ENCODE results near the gene GPC5. TPM values are rescaled to one million over a fixed set of nuclear protein-coding genes. Genes with fewer than 3 reads are reported as not detected.

The GPC5 gene
- total RNA-seq, 2 experiments from 2014 or later = 2.4 TPM; not detected in 1

- H3K4me2 ChIP-seq (ENCODE audit: low read length) = no peak overlapping the region
- no peak overlapping the region for H3K4me3 ChIP-seq (ENCODE audit: low read depth, low read length, poor library complexity, severe bottlenecking)
- no peaks in the 10 kb centered on the region for H3K4me1 ChIP-seq (ENCODE audit: insufficient read depth, low read length, poor library complexity, severe bottlenecking)
- H3K9me2 ChIP-seq (ENCODE audit: insufficient read depth, low read length) = no peaks in the 10 kb centered on the region
- H2AFZ ChIP-seq (ENCODE audit: low read length) = 0 out of 2 replicates have a peak overlapping the region, but pooled peaks have one; percentile 0
- intact Hi-C loops (cut with micrococcal nuclease; ENCODE audit: unreplicated experiment) = no loop called here
- no peak overlapping the region for H3K27ac ChIP-seq (ENCODE audit: low read depth, low read length, poor library complexity, severe bottlenecking)
- no peaks in the 10 kb centered on the region for H4K20me1 ChIP-seq (ENCODE audit: insufficient read depth, low read length)
- no peaks in the 10 kb centered on the region for H3K79me2 ChIP-seq (ENCODE audit: insufficient read depth, low read depth, low read length)
- 0 out of 2 replicates have a peak, but pooled peaks cover 3% of the 10 kb centered on the region for H3K9me3 ChIP-seq (ENCODE audit: low read length)
- H3K36me3 ChIP-seq (ENCODE audit: insufficient read depth, low read length) = no peaks in the 10 kb centered on the region
- TF ChIP-seq, protein P1, sequence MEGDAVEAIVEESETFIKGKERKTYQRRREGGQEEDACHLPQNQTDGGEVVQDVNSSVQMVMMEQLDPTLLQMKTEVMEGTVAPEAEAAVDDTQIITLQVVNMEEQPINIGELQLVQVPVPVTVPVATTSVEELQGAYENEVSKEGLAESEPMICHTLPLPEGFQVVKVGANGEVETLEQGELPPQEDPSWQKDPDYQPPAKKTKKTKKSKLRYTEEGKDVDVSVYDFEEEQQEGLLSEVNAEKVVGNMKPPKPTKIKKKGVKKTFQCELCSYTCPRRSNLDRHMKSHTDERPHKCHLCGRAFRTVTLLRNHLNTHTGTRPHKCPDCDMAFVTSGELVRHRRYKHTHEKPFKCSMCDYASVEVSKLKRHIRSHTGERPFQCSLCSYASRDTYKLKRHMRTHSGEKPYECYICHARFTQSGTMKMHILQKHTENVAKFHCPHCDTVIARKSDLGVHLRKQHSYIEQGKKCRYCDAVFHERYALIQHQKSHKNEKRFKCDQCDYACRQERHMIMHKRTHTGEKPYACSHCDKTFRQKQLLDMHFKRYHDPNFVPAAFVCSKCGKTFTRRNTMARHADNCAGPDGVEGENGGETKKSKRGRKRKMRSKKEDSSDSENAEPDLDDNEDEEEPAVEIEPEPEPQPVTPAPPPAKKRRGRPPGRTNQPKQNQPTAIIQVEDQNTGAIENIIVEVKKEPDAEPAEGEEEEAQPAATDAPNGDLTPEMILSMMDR (conservative IDR thresholded peaks at IDR 0.05; ENCODE audit: low read length) = no peak
- no peak for TF ChIP-seq EZH2phosphoT487 (IDR thresholded peaks at IDR 0.05; ENCODE audit: borderline replicate concordance, low read depth, low read length)
- CTCF ChIA-PET (ENCODE audit: unreplicated experiment) = no interaction called here
- no TSS peak for BruUV-seq (replicated peaks)
- no peak for DNase-seq (ENCODE audit: low spot score)
- POLR2A ChIA-PET = interaction anchor here (1.2 to 2.5 kb wide), 2 partner anchors 24 to 46 kb away, joined by 3 to 9 read pairs; no protein-coding TSS in a partner anchor
Observed at GRCh38 chr13:92029641-92030040, 631.2 kb downstream of the GPC5 start.

GRCh38 chr13:92038905-92039304 lies 640.5 kb downstream of the GPC5 start:
- POLR2A ChIA-PET = interaction anchor here (0.6 to 2.0 kb wide), 4 partner anchors 10 to 201 kb away, joined by 3 to 17 read pairs (median 3); no protein-coding TSS in a partner anchor
- H3K36me3 ChIP-seq (ENCODE audit: insufficient read depth, low read length) = no peaks in the 10 kb centered on the region
- TF ChIP-seq EZH2phosphoT487 (IDR thresholded peaks at IDR 0.05; ENCODE audit: borderline replicate concordance, low read depth, low read length) = no peak
- TF ChIP-seq, protein P1 (conservative IDR thresholded peaks at IDR 0.05; ENCODE audit: low read length) = no peak
- H3K4me3 ChIP-seq (ENCODE audit: low read depth, low read length, poor library complexity, severe bottlenecking) = no peak overlapping the region
- H4K20me1 ChIP-seq (ENCODE audit: insufficient read depth, low read length) = no peaks in the 10 kb centered on the region
- H3K27ac ChIP-seq (ENCODE audit: low read depth, low read length, poor library complexity, severe bottlenecking) = no peak overlapping the region
- H3K4me2 ChIP-seq (ENCODE audit: low read length) = no peak overlapping the region
- H3K9me2 ChIP-seq (ENCODE audit: insufficient read depth, low read length) = no peaks in the 10 kb centered on the region
- no peaks in the 10 kb centered on the region for H3K79me2 ChIP-seq (ENCODE audit: insufficient read depth, low read depth, low read length)
- CTCF ChIA-PET (ENCODE audit: unreplicated experiment) = no interaction called here
- intact Hi-C loops (cut with micrococcal nuclease; ENCODE audit: unreplicated experiment) = no loop called here
- BruUV-seq (replicated peaks) = no TSS peak
- H3K9me3 ChIP-seq (ENCODE audit: low read length) = 0 out of 2 replicates have a peak, but pooled peaks cover 3% of the 10 kb centered on the region
- DNase-seq (ENCODE audit: low spot score) = no peak
- no peak overlapping the region for H2AFZ ChIP-seq (ENCODE audit: low read length)
- H3K4me1 ChIP-seq (ENCODE audit: insufficient read depth, low read length, poor library complexity, severe bottlenecking) = no peaks in the 10 kb centered on the region

DNA sequence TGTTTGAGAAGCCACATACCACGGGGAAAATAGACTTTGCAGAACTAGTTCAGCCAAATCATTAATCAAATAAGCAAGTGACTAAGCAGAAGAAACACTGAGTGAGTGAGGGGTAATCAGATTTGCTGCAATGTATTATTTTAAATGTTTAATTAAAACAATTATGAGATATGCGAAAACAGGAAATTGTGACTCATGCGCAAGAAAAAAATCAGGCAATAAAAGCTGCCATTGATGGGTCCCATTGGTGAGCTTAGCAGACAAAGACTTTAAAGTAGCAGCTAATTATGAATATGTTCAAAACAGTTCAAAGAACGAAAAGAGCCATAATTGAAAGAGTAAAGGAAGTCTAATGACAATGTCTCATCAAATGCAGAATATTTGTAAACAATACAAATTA lies 644.1 kb downstream of the GPC5 start:
- Histone ChIP-seq H3K4me3 (ENCODE audit: low read depth, low read length, poor library complexity, severe bottlenecking) (no peak overlapping the region), H3K27ac (ENCODE audit: low read depth, low read length, poor library complexity, severe bottlenecking) (no peak overlapping the region), H2AFZ (ENCODE audit: low read length) (no peak overlapping the region), H3K9me3 (ENCODE audit: low read length) (no peaks in the 10 kb centered on the region), H3K79me2 (ENCODE audit: insufficient read depth, low read depth, low read length) (no peaks in the 10 kb centered on the region), H3K9me2 (ENCODE audit: insufficient read depth, low read length) (no peaks in the 10 kb centered on the region), H3K4me1 (ENCODE audit: insufficient read depth, low read length, poor library complexity, severe bottlenecking) (no peaks in the 10 kb centered on the region), H3K36me3 (ENCODE audit: insufficient read depth, low read length) (no peaks in the 10 kb centered on the region), H4K20me1 (ENCODE audit: insufficient read depth, low read length) (no peaks in the 10 kb centered on the region), H3K4me2 (ENCODE audit: low read length) (no peak overlapping the region)
- intact Hi-C loops (cut with micrococcal nuclease; ENCODE audit: unreplicated experiment) = no loop called here
- BruUV-seq (replicated peaks) = no TSS peak
- DNase-seq (ENCODE audit: low spot score) = no peak
- TF ChIP-seq, protein P1 (conservative IDR thresholded peaks at IDR 0.05; ENCODE audit: low read length) = no peak
- no peak for TF ChIP-seq EZH2phosphoT487 (IDR thresholded peaks at IDR 0.05; ENCODE audit: borderline replicate concordance, low read depth, low read length)
- CTCF ChIA-PET (ENCODE audit: unreplicated experiment) = no interaction called here
- POLR2A ChIA-PET = interaction anchor here (0.9 to 2.9 kb wide), 7 partner anchors 9 to 610 kb away, joined by 3 to 14 read pairs (median 3); no protein-coding TSS in a partner anchor

All from OCI-LY7 (cell line).